ENCODE results near the gene SARDH.

DNA sequence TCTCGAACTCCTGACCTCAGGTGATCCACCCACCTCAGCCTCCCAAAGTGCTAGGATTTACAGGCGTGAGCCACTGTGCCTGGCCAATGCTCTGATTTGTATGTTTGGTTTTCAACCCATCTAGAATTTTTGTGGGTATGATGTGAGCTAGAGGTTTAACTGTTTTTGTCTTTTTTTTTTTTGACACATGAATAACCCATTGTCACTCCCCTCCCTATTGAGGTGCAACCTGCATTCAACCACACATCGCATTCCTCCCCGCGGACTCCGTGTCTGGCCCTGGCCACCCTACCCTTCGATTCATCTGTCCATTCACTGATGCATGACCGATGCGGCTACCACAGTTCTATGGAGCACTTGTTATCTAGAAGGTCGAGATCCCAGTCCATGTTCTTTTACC lies 119.4 kb downstream of the SARDH start:
- TF ChIP-seq, protein P1, sequence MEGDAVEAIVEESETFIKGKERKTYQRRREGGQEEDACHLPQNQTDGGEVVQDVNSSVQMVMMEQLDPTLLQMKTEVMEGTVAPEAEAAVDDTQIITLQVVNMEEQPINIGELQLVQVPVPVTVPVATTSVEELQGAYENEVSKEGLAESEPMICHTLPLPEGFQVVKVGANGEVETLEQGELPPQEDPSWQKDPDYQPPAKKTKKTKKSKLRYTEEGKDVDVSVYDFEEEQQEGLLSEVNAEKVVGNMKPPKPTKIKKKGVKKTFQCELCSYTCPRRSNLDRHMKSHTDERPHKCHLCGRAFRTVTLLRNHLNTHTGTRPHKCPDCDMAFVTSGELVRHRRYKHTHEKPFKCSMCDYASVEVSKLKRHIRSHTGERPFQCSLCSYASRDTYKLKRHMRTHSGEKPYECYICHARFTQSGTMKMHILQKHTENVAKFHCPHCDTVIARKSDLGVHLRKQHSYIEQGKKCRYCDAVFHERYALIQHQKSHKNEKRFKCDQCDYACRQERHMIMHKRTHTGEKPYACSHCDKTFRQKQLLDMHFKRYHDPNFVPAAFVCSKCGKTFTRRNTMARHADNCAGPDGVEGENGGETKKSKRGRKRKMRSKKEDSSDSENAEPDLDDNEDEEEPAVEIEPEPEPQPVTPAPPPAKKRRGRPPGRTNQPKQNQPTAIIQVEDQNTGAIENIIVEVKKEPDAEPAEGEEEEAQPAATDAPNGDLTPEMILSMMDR (IDR thresholded peaks at IDR 0.05), result no peak
- TF ChIP-seq POLR2A (IDR thresholded peaks at IDR 0.05), result no peak

Measured in tibial nerve (tissue), 3 donors.